ELR (cell line): Measurements from ENCODE around the gene ZBTB47.

ENCODE experiments used
- DNase-seq: peaks from one replicate; pipeline ENCODE4 v3.0.0-alpha.2; 2015; ENCODE audit warnings: low read depth

ZBTB47 gene

DNA sequence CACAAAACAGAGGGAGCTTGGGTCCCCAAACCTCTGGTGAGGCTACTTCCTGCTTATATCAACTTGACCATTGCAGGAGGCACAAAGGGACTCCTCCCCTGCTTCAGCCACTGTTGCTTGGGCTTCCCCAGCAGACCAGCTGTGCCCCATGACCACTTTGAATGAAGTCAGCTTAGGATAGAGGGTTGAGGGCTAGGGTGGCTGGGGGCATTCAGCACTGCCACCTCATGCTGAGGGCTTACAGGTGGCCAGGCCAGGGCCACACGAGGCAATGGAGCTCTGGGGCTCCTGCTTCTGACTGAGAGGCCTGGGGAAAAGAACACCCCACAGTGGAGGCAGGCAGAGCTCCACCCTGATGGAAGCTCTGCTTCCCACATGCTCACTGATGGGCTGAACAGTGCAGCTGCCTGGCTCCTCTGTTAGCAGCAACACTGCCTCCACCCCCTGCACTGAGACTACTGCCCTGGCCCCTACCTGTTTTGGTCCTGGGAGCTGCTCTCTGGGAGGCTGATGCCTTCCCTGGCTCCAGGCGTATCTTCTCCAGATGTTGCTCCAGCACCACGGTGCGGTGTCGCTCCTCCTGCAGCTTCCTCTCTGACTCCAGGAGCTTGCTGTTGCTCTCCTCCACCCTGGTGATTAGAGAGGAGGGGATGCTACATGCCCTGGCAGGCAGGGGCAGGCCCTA is 59.3 kb downstream of the ZBTB47 start:
- no peak for DNase-seq

- no peak for DNase-seq
Observed at GRCh38 chr3:42713747-42714146, 60.2 kb downstream of the ZBTB47 start.

DNA sequence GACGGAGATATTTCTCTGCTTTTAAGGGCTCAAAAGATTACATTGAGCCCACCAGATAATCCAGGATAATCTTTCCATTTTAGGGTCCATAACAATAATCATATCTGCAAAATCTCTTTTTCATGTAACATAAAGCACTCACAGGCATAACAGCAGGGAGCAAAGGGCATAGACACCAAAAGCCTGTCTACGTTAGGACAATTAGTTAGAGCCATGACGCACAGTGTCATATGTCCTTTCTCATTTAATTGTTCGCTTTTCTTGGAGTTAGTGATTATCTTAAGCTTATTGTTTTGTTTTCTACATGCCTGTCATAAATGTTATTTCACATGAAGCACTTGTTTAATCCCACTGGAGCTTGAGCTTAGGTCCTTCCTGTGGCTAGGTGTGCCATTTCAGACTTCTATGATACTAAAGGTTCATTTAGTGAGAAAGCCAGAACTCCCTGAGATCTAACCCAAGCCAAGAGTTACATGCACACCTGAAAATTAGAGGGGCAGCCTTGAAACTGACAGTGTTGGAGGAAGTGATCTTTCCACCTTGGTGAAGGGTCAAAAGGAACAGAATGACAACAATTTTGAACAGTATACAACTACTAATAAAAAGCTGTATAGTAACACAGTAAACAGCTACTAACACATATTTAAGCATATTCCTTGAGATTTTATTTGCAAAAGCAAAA is 60.8 kb downstream of the ZBTB47 start:
- no peak for DNase-seq
